ENCODE results near the gene FAM135A. TPM values are rescaled to one million over a fixed set of nuclear protein-coding genes. Genes with fewer than 3 reads are reported as not detected.

The FAM135A gene
- total and polyA plus RNA-seq, 9 of the 15 experiments (the other 6 are each of a cell fraction or from before 2014, with no cell fraction given) = 7.4 to 32.9 (median 19.2) TPM

- no peak; the same call in 1 of the 2 replicates for TF ChIP-seq SMARCC2 (IDR thresholded peaks at IDR 0.05; ENCODE audit: low read depth)
- peak; percentile 53; the same call in 1 of the 2 replicates for TF ChIP-seq SPI1 (IDR thresholded peaks at IDR 0.05; ENCODE audit: borderline replicate concordance, low read depth, low read length)
- TF ChIP-seq ZNF224 (CRISPR knock-in tag; IDR thresholded peaks at IDR 0.05) = no peak
- peak; percentile 60 for TF ChIP-seq HMBOX1 (IDR thresholded peaks at IDR 0.05)
- no peak for TF ChIP-seq POLR2G (IDR thresholded peaks at IDR 0.05; ENCODE audit: low read depth, low read length)
- TF ChIP-seq ZNF347 (CRISPR knock-in tag; IDR thresholded peaks at IDR 0.05; ENCODE audit: low read depth) = no peak
- TF ChIP-seq SMC3 (conservative IDR thresholded peaks at IDR 0.05; ENCODE audit: insufficient read depth, low read depth, low read length) = no peak
- no peak for TF ChIP-seq THAP7 (CRISPR knock-in tag; IDR thresholded peaks at IDR 0.05)
- no peak for TF ChIP-seq ZNF282 (CRISPR knock-in tag; IDR thresholded peaks at IDR 0.05)
- no peak for TF ChIP-seq HMG20B (CRISPR knock-in tag; IDR thresholded peaks at IDR 0.05)
- no peak for TF ChIP-seq NUFIP1 (IDR thresholded peaks at IDR 0.05; ENCODE audit: partially characterized antibody)
- TF ChIP-seq, protein P1, sequence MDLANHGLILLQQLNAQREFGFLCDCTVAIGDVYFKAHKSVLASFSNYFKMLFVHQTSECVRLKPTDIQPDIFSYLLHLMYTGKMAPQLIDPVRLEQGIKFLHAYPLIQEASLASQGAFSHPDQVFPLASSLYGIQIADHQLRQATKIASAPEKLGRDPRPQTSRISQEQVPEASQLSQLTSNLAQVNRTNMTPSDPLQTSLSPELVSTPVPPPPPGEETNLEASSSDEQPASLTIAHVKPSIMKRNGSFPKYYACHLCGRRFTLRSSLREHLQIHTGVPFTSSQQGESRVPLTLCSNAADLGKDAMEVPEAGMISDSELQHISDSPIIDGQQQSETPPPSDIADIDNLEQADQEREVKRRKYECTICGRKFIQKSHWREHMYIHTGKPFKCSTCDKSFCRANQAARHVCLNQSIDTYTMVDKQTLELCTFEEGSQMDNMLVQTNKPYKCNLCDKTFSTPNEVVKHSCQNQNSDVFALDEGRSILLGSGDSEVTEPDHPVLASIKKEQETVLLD (IDR thresholded peaks at IDR 0.05) = no peak
- TF ChIP-seq SREBF2 (CRISPR knock-in tag; IDR thresholded peaks at IDR 0.05) = no peak
- TF ChIP-seq, protein P2, sequence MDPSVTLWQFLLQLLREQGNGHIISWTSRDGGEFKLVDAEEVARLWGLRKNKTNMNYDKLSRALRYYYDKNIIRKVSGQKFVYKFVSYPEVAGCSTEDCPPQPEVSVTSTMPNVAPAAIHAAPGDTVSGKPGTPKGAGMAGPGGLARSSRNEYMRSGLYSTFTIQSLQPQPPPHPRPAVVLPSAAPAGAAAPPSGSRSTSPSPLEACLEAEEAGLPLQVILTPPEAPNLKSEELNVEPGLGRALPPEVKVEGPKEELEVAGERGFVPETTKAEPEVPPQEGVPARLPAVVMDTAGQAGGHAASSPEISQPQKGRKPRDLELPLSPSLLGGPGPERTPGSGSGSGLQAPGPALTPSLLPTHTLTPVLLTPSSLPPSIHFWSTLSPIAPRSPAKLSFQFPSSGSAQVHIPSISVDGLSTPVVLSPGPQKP (CRISPR knock-in tag; IDR thresholded peaks at IDR 0.05) = no peak
- no peak for TF ChIP-seq ILK (tag; IDR thresholded peaks at IDR 0.05; ENCODE audit: borderline replicate concordance, low read depth)
- no peak for TF ChIP-seq NONO (IDR thresholded peaks at IDR 0.05; ENCODE audit: low read depth in 2 of 2, low read length in 1 of 2)
- TF ChIP-seq FOSL1 (tag; conservative IDR thresholded peaks at IDR 0.05) = peak; percentile 50
- no peak for TF ChIP-seq HMG20A (CRISPR knock-in tag; conservative IDR thresholded peaks at IDR 0.05)
- TF ChIP-seq MLLT1 (IDR thresholded peaks at IDR 0.05) = peak in 1 of 2 experiments; percentile 31; a peak in 3 of 4 replicates
- no peak for TF ChIP-seq RAD51 (IDR thresholded peaks at IDR 0.05; ENCODE audit: borderline replicate concordance, low read depth)
- no peak for TF ChIP-seq NRF1 (conservative IDR thresholded peaks at IDR 0.05 in 1 of 2, IDR thresholded peaks at IDR 0.05 in 1 of 2)
- TF ChIP-seq SMAD3 (CRISPR knock-in tag; conservative IDR thresholded peaks at IDR 0.05) = no peak
- no peak for TF ChIP-seq PTRF (tag; IDR thresholded peaks at IDR 0.05)
Measured at GRCh38 chr6:70396796-70397729, 16.2 kb upstream of the FAM135A start (continued).
